GM19025 (cell line): ENCODE results near the gene ITPRIPL1.

Experiments
- ATAC-seq: cut with Tn5 transposase; IDR thresholded peaks from one replicate; pipeline ENCODE4 v1.9.1; 2021; ENCODE audit warnings: mild to moderate bottlenecking, low read depth, moderate library complexity; ENCODE audit not compliant: unreplicated experiment

The ITPRIPL1 gene

GRCh38 chr2:96320728-96321622 lies 4.1 kb upstream of the ITPRIPL1 start:
- peak; percentile 26 for ATAC-seq

DNA sequence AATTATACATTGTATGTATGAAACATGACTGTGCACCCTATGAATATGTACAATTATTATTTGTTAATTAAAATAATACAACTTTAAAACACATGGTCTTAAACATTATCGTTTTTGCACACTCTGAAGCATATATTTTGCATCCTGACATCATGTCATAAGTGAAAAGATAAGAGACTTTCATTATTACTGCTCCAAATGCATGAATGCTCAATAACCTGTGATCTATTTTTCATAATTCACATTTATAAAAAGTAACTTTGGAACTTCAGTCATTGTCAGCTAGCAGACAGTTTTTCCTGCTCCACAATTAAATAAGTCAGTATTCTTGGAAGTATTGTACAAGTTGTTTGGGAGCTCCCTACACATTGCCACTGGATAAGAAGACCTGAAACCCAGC lies 1.3 kb upstream of the ITPRIPL1 start:
- ATAC-seq = no peak

- ATAC-seq = no peak
These were observed 436 bp upstream of the ITPRIPL1 start for GRCh38 chr2:96324721-96325040.

- ATAC-seq = no peak
These were observed 753 bp downstream of the ITPRIPL1 start for GRCh38 chr2:96325884-96326255.

DNA sequence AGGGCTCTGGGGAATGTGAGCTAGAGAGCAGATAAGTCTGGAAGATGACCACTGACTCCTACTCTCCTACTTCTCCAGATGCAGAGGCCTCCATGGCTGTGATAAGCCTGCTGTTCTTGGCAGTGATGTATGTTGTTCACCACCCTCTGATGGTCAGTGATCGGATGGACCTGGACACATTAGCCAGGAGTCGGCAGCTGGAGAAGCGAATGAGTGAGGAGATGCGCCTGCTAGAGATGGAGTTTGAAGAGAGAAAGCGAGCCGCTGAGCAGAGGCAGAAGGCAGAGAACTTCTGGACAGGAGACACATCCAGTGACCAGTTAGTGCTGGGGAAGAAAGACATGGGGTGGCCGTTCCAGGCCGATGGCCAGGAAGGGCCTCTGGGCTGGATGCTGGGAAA lies 1.4 kb downstream of the ITPRIPL1 start:
- ATAC-seq = no peak

DNA sequence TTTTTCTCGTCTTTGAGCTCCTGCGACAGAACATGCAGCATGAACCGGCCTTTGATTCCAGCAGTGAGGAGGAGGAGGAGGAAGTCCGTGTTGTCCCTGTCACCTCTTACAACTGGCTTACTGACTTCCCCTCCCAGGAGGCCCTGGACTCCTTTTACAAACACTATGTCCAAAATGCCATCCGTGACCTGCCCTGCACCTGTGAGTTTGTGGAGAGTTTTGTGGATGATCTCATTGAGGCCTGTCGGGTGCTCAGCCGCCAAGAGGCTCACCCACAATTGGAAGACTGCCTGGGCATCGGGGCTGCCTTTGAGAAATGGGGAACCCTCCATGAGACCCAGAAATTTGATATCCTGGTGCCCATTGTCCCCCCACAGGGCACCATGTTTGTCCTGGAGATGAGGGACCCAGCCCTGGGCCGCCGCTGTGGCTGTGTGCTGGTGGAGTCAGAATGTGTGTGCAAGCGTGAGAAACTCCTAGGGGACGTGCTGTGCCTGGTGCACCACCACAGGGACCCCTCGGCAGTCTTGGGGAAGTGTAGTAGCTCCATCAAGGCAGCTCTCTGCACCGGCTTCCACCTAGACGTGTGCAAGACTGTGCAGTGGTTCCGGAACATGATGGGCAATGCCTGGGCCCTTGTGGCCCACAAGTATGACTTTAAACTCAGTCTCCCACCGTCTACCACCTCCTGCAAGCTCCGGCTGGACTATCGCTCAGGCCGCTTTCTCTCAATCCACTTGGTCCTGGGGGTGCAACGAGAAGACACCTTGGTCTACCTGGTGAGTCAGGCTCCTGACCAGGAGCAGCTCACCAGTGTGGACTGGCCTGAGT lies 2.1 kb downstream of the ITPRIPL1 start:
- no peak for ATAC-seq

- ATAC-seq = no peak
These were observed 4.3 kb downstream of the ITPRIPL1 start for GRCh38 chr2:96329456-96329855.

DNA sequence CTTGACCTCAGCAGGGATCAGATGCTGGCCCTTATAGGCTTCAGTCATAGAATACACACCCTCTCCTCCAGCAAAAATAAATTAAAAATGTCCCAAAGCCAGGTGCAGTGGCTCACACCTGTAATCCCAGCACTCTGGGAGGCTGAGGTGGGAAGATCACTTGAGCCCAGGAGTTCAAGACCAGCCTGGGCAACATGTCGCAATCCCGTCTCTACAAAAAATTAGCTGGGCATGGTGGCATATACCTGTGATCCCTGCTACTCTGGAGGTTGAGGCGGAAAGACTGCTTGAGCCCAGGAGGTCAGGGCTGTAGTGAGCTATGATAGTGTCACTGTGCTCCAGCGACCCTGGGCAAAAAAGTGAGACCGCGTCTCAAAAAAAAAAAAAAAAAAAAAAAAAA lies 4.8 kb downstream of the ITPRIPL1 start:
- no peak for ATAC-seq

GRCh38 chr2:96330407-96330806 lies 5.3 kb downstream of the ITPRIPL1 start:
- no peak for ATAC-seq

- no peak for ATAC-seq
These were observed 8.6 kb downstream of the ITPRIPL1 start for GRCh38 chr2:96333708-96334107.

DNA sequence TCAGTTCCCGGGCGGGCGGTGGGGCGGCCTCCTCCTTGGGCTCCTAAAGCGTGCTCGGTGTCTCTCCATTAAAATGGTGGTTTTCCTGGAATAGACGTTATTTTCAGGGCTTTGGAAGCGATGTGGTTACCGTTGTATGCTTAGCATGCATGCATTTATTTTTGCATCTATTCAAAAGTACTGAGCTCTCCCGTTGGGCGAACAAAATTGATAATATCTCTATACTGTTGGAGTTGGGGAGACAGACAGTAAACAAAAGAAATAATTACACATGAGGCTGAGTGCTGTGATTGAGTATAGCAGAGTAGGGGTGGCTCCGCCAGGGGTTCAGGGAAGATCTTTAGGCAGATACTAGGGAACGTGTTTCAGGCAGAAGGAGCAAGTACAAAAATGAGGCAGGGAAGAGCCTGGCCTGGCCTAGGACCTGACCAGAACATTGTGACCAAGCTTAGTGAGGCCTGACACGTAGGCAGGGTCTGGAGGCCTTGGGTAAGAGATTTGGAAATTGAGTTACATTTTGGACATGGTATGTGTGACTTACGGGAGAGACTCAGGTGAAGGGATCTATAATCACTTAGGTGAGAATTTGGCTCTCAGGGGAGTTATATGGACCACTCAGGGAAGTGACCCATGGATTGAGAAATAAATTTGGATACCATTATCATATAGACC lies 11.1 kb downstream of the ITPRIPL1 start:
- no peak for ATAC-seq

- ATAC-seq = no peak
These were observed 11.8 kb downstream of the ITPRIPL1 start for GRCh38 chr2:96336873-96337272.

GRCh38 chr2:96340493-96341414 lies 15.6 kb downstream of the ITPRIPL1 start:
- ATAC-seq = no peak

- no peak for ATAC-seq
These were observed 16.5 kb downstream of the ITPRIPL1 start for GRCh38 chr2:96341641-96342040.

DNA sequence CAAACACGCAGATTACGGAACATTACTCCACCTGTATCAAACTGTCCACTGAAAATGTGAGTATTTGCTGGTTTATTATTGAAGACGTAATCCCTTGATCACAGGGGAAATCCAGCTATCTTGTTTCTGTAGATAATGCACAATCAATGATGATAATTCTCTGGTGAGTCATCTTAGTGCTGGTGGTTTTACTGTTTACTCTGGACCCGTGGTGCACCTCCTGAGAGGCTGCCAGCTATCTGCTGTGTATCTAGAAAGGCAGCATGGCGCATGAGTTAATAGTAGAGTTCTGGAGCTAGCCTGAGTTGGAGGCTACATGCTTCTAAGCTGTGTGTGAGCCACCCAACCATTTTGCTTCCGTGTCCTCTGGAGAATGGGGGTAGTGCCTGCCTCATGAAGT lies 17.0 kb downstream of the ITPRIPL1 start:
- ATAC-seq = no peak

- peak; percentile 95 for ATAC-seq
These were observed 18.9 kb downstream of the ITPRIPL1 start for GRCh38 chr2:96344011-96344410.

- ATAC-seq = no peak
These were observed 20.3 kb downstream of the ITPRIPL1 start for GRCh38 chr2:96345438-96345837.

DNA sequence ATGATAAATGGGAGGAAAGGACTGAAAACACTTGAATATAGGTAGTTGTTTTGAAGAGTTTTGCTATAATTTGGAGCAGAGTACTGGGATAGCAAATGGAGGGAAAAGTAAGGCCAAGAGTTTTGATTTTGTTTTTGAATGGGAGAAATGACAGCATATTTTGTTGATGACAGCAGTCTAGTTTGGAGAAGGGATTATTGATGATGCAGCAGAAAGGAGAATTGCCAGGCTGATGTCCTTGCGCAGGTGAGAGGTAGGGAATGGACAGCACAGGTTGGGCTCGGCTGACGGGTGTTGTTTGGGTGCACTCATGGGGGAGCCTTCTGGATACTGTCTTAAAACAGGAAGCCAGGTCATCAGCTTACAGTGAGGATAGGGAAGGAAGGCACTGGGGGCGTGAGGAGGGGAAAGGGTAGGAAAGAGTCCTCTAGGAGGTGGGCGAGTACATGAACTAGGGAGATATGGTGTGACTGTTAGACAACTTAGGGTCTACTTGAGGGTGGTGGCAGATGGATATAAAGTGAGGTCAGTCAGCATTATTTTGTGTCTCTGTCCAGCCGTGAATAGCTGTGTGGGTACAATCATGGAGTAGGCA lies 20.8 kb downstream of the ITPRIPL1 start:
- no peak for ATAC-seq

DNA sequence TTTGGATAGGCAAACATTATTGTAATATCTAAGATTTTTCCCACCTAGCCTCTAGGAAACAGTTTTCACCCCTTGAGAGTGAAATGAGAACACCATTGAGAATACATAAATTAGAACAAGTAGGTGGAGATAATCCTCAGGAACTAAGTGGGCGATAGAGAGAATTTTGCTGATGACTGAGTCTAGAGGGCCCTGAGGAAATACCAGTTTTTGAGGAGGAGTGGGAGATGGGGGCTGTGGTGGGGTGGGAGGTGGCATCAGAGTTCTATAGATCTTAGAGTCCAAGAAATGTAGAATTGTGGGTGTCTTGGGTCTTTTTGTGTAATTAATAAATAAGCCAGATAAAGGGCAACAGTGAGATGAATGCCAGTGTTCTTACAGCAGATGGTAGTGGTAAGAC lies 22.3 kb downstream of the ITPRIPL1 start:
- ATAC-seq = no peak

- no peak for ATAC-seq
These were observed 28.0 kb downstream of the ITPRIPL1 start for GRCh38 chr2:96353032-96353561.
